SK-N-SH (cell line): ENCODE results near the gene FRMD5. TPM values are rescaled to one million over a fixed set of nuclear protein-coding genes. Genes with fewer than 3 reads are reported as not detected.

Experiments
- CTCF ChIA-PET: fragments of 300-600, 350-600 bp; formaldehyde crosslinking; extraction: SDS; loops from one replicate; lab custom pipeline; 2021; lab: Yijun Ruan, JAX
- POLR2A ChIA-PET: fragments of 350-600 bp; sonication (Branson Sonifier 250); formaldehyde crosslinking; extraction: SDS; loops from one replicate; lab custom pipeline; 2020; ENCODE audit warnings: antibody characterized with exemption, inconsistent platforms; lab: Yijun Ruan, JAX
- DNase-seq: peaks from one replicate; pipeline ENCODE4 v3.0.0; 2012
- H2AFZ ChIP-seq: fragments of 200-600 bp; sonication (generic); 2 replicates; pipeline ENCODE4 v1.8.1; 2016; ENCODE audit warnings: antibody characterized with exemption, mild to moderate bottlenecking, low read depth
- H3F3A ChIP-seq: fragments of 200-600 bp; sonication (generic); replicated peaks from 2 replicates; pipeline ENCODE3; 2016; ENCODE audit warnings: antibody characterized with exemption, mild to moderate bottlenecking; ENCODE audit not compliant: insufficient read depth
- H3K27ac ChIP-seq, 2 experiments: fragments of 200-500 bp in 1 of 2; fragments of 200-600 bp in 1 of 2; sonication (Bioruptor generic) in 1 of 2; sonication (generic), shearing (Covaris generic) in 1 of 2; 2 replicates each; pipeline versions ENCODE4 v1.5.1 to v1.6.1; 2014 to 2016; ENCODE audit warnings: low read depth in 2 of 2, inconsistent platforms in 1 of 2, low read length in 1 of 2, mild to moderate bottlenecking in 1 of 2, mixed read lengths in 1 of 2
- H3K27me3 ChIP-seq: fragments of 200-600 bp; sonication (generic), shearing (Covaris generic); 2 replicates; pipeline ENCODE4 v1.6.1; 2016; ENCODE audit warnings: mixed run types; ENCODE audit not compliant: insufficient read depth
- H3K36me3 ChIP-seq, 2 experiments: fragments of 200-500 bp in 1 of 2; fragments of 200-600 bp in 1 of 2; sonication (Bioruptor generic) in 1 of 2; sonication (generic) in 1 of 2; replicated peaks in 1 of 2; 2 replicates each; pipeline versions ENCODE3 to v1.5.1; 2014 to 2016; ENCODE audit warnings: low read length in 1 of 2, mild to moderate bottlenecking in 1 of 2; ENCODE audit not compliant: insufficient read depth in 2 of 2, control insufficient read depth in 1 of 2
- H3K4me1 ChIP-seq, 2 experiments: fragments of 200-500 bp in 1 of 2; fragments of 200-600 bp in 1 of 2; sonication (Bioruptor generic) in 1 of 2; sonication (generic), shearing (Covaris generic) in 1 of 2; 2 replicates each; pipeline versions ENCODE4 v1.5.1 to v1.6.1; 2014 to 2016; ENCODE audit warnings: low read depth in 1 of 2, low read length in 1 of 2, mixed run types in 1 of 2; ENCODE audit not compliant: insufficient read depth in 2 of 2, control insufficient read depth in 1 of 2
- H3K4me2 ChIP-seq: fragments of 200-600 bp; sonication (generic), shearing (Covaris generic); 2 replicates; pipeline ENCODE4 v1.6.1; 2017; ENCODE audit warnings: mixed run types
- H3K4me3 ChIP-seq, 2 experiments: fragments of 200-500 bp in 1 of 2; fragments of 200-600 bp in 1 of 2; sonication (Bioruptor generic) in 1 of 2; sonication (generic), shearing (Covaris generic) in 1 of 2; 2 replicates each; pipeline versions ENCODE4 v1.5.1 to v1.8.1; 2014 to 2016; ENCODE audit warnings: low read depth in 2 of 2, inconsistent platforms in 1 of 2, low read length in 1 of 2, mild to moderate bottlenecking in 1 of 2, mixed read lengths in 1 of 2, moderate library complexity in 1 of 2
- H3K79me2 ChIP-seq: fragments of 200-600 bp; sonication (generic); 2 replicates; pipeline ENCODE4 v1.8.1; 2017; ENCODE audit warnings: mild to moderate bottlenecking; ENCODE audit not compliant: insufficient read depth
- H3K9ac ChIP-seq: fragments of 200-600 bp; sonication (generic); 2 replicates; pipeline ENCODE4 v1.6.1; 2017; ENCODE audit warnings: mixed run types
- H3K9me2 ChIP-seq: fragments of 200-600 bp; sonication (generic); 2 replicates; pipeline ENCODE4 v1.6.1; 2017; ENCODE audit warnings: mixed run types
- H3K9me3 ChIP-seq: fragments of 200-600 bp; sonication (generic); 2 replicates; pipeline ENCODE4 v1.6.1; 2017; ENCODE audit warnings: mixed run types, mild to moderate bottlenecking, moderate library complexity
- H4K20me1 ChIP-seq: fragments of 200-600 bp; sonication (generic); 2 replicates; pipeline ENCODE4 v1.6.1; 2017; ENCODE audit warnings: mild to moderate bottlenecking, mixed run types; ENCODE audit not compliant: insufficient read depth
- CHD2 ChIP-seq: fragments of 150-350 bp; IDR thresholded peaks from 2 replicates; pipeline ENCODE4 v1.6.1; 2018; ENCODE audit warnings: low read length; ENCODE audit not compliant: partially characterized antibody
- EP300 ChIP-seq, 2 experiments: IDR thresholded peaks; 2 replicates each; pipeline versions ENCODE4 v1.4.0 to v1.6.1; 2012; ENCODE audit warnings: borderline replicate concordance in 1 of 2, low read depth in 1 of 2, low read length in 1 of 2
- EZH2phosphoT487 ChIP-seq: fragments of 200-600 bp; sonication (generic); IDR thresholded peaks from 2 replicates; pipeline ENCODE4 v1.6.1; 2017; ENCODE audit warnings: low read depth, mixed run types, mild to moderate bottlenecking, antibody characterized with exemption, moderate library complexity, borderline replicate concordance
- GABPA ChIP-seq: IDR thresholded peaks from 2 replicates; pipeline ENCODE4 v1.4.0; 2012; ENCODE audit warnings: low read depth, mild to moderate bottlenecking
- NFIC ChIP-seq: IDR thresholded peaks from 2 replicates; pipeline ENCODE4 v1.4.0; 2012; ENCODE audit warnings: borderline replicate concordance
- NRF1 ChIP-seq: IDR thresholded peaks from 2 replicates; pipeline ENCODE4 v1.6.1; 2012; ENCODE audit warnings: low read depth, mild to moderate bottlenecking, low read length
- POLR2AphosphoS5 ChIP-seq: IDR thresholded peaks from 2 replicates; pipeline ENCODE4 v1.6.1; 2012; ENCODE audit warnings: low read depth, low read length
- SMC3 ChIP-seq: IDR thresholded peaks from 2 replicates; pipeline ENCODE4 v1.6.1; 2012; ENCODE audit warnings: low read depth, low read length, improper control_type of control experiment
- TAF1 ChIP-seq: IDR thresholded peaks from 2 replicates; pipeline ENCODE4 v1.6.1; 2012; ENCODE audit warnings: low read depth, mild to moderate bottlenecking, low read length, moderate library complexity, borderline replicate concordance
- TCF12 ChIP-seq: IDR thresholded peaks from 2 replicates; pipeline ENCODE4 v1.4.0; 2012
- TEAD4 ChIP-seq: IDR thresholded peaks from 2 replicates; pipeline ENCODE4 v1.4.0; 2012; ENCODE audit warnings: mild to moderate bottlenecking, borderline replicate concordance; ENCODE audit not compliant: insufficient read depth
- USF1 ChIP-seq: IDR thresholded peaks from 2 replicates; pipeline ENCODE4 v1.4.0; 2012; ENCODE audit warnings: low read depth, borderline replicate concordance
- WGBS: methylation state at CpG from one replicate; pipeline ENCODE4 v1.1.6; 2017; ENCODE audit warnings: low lambda C conversion rate; 5-methylcytosine and 5-hydroxymethylcytosine counted together
- polyA plus RNA-seq, 3 experiments: library from polyadenylated mRNA; depleted of rRNA; stranded (reverse); fragments of >200 nt; gene quantifications; 2 replicates each; pipeline ENCODE4 v1.2.3, GENCODE V29; 2012
- TF ChIP-seq, protein P1 (sequence below): IDR thresholded peaks from 2 replicates; pipeline ENCODE4 v1.4.0; 2012; ENCODE audit warnings: low read depth, borderline replicate concordance
- TF ChIP-seq, protein P2 (sequence below): IDR thresholded peaks from 2 replicates; pipeline ENCODE4 v1.4.0; 2012; ENCODE audit warnings: low read depth
- TF ChIP-seq, protein P3 (sequence below): fragments of 200-600 bp; sonication (generic); IDR thresholded peaks from 2 replicates; pipeline ENCODE4 v1.6.1; 2017; ENCODE audit warnings: antibody characterized with exemption, mild to moderate bottlenecking, moderate library complexity

Gene FRMD5
- polyA plus RNA-seq, 1 of the 3 experiments (the other 2 are of a cell fraction) = 24.8 TPM

- H3K4me1 ChIP-seq = no peaks in the 10 kb centered on the region; a peak in 1 of 4 replicates
- H3F3A ChIP-seq = no peaks in the 10 kb centered on the region
- 96% methylated on average over 5 of the region's 5 CpGs for WGBS
- H3K27me3 ChIP-seq = no peaks in the 10 kb centered on the region
- no peak overlapping the region for H3K27ac ChIP-seq
- no peak for DNase-seq
- ChIA-PET POLR2A (interaction anchor here (0.6 kb wide), 1 partner anchor 493 kb away, joined by 6 read pairs; no protein-coding TSS in a partner anchor), CTCF (interaction anchor here (1.2 to 3.4 kb wide), 2 partner anchors 15 to 16 kb away, joined by 3 to 15 read pairs; no protein-coding TSS in a partner anchor)
- no peaks in the 10 kb centered on the region for H3K79me2 ChIP-seq
- H4K20me1 ChIP-seq = no peaks in the 10 kb centered on the region
- no peak overlapping the region for H3K4me3 ChIP-seq
- H3K9ac ChIP-seq = no peak overlapping the region
- no peak overlapping the region for H2AFZ ChIP-seq
- peaks cover 25 to 85% of the 10 kb centered on the region in 2 experiments for H3K36me3 ChIP-seq
- TF ChIP-seq POLR2AphosphoS5 = no peak
- no peak for TF ChIP-seq SMC3
- TF ChIP-seq, protein P1, sequence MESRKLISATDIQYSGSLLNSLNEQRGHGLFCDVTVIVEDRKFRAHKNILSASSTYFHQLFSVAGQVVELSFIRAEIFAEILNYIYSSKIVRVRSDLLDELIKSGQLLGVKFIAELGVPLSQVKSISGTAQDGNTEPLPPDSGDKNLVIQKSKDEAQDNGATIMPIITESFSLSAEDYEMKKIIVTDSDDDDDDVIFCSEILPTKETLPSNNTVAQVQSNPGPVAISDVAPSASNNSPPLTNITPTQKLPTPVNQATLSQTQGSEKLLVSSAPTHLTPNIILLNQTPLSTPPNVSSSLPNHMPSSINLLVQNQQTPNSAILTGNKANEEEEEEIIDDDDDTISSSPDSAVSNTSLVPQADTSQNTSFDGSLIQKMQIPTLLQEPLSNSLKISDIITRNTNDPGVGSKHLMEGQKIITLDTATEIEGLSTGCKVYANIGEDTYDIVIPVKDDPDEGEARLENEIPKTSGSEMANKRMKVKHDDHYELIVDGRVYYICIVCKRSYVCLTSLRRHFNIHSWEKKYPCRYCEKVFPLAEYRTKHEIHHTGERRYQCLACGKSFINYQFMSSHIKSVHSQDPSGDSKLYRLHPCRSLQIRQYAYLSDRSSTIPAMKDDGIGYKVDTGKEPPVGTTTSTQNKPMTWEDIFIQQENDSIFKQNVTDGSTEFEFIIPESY = no peak
- TF ChIP-seq, protein P2, sequence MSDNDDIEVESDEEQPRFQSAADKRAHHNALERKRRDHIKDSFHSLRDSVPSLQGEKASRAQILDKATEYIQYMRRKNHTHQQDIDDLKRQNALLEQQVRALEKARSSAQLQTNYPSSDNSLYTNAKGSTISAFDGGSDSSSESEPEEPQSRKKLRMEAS = no peak
- TF ChIP-seq CHD2 = no peak
- no peak for TF ChIP-seq TAF1
- no peak for TF ChIP-seq TEAD4
- TF ChIP-seq EZH2phosphoT487 = no peak
- TF ChIP-seq NFIC = no peak
- TF ChIP-seq GABPA = no peak
- TF ChIP-seq TCF12 = no peak
- TF ChIP-seq USF1 = no peak
- TF ChIP-seq NRF1 = no peak
- TF ChIP-seq, protein P3, sequence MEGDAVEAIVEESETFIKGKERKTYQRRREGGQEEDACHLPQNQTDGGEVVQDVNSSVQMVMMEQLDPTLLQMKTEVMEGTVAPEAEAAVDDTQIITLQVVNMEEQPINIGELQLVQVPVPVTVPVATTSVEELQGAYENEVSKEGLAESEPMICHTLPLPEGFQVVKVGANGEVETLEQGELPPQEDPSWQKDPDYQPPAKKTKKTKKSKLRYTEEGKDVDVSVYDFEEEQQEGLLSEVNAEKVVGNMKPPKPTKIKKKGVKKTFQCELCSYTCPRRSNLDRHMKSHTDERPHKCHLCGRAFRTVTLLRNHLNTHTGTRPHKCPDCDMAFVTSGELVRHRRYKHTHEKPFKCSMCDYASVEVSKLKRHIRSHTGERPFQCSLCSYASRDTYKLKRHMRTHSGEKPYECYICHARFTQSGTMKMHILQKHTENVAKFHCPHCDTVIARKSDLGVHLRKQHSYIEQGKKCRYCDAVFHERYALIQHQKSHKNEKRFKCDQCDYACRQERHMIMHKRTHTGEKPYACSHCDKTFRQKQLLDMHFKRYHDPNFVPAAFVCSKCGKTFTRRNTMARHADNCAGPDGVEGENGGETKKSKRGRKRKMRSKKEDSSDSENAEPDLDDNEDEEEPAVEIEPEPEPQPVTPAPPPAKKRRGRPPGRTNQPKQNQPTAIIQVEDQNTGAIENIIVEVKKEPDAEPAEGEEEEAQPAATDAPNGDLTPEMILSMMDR = no peak
- TF ChIP-seq EP300 (IDR thresholded peaks at IDR 0.05; ENCODE audit: borderline replicate concordance in 1 of 2, low read depth in 1 of 2, low read length in 1 of 2) = no peak
- no peaks in the 10 kb centered on the region for H3K9me2 ChIP-seq
- H3K4me2 ChIP-seq = no peak overlapping the region
- H3K9me3 ChIP-seq = no peaks in the 10 kb centered on the region
Measured at GRCh38 chr15:43887901-43888300, 307.2 kb downstream of the FRMD5 start.
